VCaP (cell line): ENCODE results near the gene GPR50.

Experiments
- H3K27ac ChIP-seq: fragments of 450-650 bp; 2 replicates; pipeline ENCODE4 v1.5.1; 2017
- TF ChIP-seq, protein P1 (sequence below): fragments of 450-650 bp; conservative IDR thresholded peaks from 2 replicates; pipeline ENCODE4 v1.5.1; 2017; ENCODE audit warnings: mild to moderate bottlenecking, moderate library complexity

GPR50 gene

DNA sequence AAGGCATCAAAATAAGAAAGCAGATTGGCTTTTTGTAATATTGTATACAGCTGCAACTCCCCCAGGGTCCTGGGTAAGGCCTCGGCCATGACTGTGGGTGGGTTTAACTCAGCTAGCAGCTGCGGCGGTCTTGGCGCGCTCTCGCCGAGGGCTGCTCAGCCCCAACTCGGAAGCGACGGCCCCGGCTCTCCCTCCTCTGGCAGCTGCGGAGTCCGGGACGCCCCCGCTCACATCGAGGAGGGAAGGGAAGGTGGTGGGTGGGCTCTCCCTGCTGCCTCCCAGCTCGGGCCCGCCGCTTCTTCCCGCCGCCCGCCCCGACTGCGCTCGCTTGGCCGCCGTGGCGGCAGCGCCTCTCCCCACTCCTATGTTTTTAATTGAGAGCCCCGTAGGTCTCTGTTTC is 51.2 kb downstream of the GPR50 start:
- H3K27ac ChIP-seq = no peak overlapping the region
- TF ChIP-seq, protein P1, sequence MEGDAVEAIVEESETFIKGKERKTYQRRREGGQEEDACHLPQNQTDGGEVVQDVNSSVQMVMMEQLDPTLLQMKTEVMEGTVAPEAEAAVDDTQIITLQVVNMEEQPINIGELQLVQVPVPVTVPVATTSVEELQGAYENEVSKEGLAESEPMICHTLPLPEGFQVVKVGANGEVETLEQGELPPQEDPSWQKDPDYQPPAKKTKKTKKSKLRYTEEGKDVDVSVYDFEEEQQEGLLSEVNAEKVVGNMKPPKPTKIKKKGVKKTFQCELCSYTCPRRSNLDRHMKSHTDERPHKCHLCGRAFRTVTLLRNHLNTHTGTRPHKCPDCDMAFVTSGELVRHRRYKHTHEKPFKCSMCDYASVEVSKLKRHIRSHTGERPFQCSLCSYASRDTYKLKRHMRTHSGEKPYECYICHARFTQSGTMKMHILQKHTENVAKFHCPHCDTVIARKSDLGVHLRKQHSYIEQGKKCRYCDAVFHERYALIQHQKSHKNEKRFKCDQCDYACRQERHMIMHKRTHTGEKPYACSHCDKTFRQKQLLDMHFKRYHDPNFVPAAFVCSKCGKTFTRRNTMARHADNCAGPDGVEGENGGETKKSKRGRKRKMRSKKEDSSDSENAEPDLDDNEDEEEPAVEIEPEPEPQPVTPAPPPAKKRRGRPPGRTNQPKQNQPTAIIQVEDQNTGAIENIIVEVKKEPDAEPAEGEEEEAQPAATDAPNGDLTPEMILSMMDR = no peak

DNA sequence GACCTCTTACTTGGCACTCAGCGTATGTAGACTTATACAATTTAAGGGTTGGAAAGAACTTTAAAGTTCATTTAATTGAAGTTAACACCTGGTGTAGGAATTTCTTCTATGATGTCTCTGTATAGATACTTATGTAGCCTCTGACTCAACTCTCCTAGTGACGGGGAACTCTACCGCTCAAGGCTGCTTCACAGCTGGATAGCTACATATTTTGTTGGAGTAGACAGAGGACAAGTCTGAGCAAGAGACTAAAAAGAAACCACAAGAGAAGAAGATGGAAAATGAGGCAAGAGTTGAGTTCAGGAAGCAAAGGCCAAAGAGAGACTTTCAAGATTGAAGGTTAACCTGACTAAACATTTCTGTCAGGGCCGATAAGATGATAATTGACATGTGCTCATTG is 52.6 kb downstream of the GPR50 start:
- H3K27ac ChIP-seq = no peak overlapping the region

More for the DNA sequence above, 52.6 kb downstream of the GPR50 start:
- TF ChIP-seq, protein P1 = no peak
